GM21825 (cell line): ENCODE data around the gene C19orf12.

ENCODE experiments used
- ATAC-seq: cut with Tn5 transposase; IDR thresholded peaks from one replicate; pipeline ENCODE4 v1.9.1; 2021; ENCODE audit warnings: mild to moderate bottlenecking, moderate library complexity; ENCODE audit not compliant: unreplicated experiment

Gene C19orf12

DNA sequence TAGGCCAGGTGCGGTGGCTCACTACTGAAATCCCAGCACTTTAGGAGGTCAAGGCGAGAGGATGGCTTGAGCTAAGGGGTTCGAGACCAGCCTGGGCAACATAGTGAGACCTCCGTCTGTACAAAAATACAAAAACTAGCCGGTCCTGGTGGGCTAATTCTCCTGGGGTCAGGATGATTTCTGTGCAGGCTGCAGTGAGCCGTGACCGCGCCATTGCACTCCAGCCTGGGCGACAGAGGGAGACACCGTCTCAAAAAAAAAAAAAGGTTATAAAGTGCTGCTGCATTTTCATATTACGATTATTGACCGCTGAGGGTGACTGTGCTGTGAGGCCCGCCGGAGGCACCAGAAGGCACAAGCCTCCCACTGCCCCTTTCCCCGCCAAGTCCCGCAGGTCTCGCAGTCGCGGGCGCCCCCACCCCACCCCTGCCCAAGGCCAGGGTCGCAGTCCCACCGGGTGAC, 50.3 kb downstream of the C19orf12 start:
- ATAC-seq = no peak

DNA sequence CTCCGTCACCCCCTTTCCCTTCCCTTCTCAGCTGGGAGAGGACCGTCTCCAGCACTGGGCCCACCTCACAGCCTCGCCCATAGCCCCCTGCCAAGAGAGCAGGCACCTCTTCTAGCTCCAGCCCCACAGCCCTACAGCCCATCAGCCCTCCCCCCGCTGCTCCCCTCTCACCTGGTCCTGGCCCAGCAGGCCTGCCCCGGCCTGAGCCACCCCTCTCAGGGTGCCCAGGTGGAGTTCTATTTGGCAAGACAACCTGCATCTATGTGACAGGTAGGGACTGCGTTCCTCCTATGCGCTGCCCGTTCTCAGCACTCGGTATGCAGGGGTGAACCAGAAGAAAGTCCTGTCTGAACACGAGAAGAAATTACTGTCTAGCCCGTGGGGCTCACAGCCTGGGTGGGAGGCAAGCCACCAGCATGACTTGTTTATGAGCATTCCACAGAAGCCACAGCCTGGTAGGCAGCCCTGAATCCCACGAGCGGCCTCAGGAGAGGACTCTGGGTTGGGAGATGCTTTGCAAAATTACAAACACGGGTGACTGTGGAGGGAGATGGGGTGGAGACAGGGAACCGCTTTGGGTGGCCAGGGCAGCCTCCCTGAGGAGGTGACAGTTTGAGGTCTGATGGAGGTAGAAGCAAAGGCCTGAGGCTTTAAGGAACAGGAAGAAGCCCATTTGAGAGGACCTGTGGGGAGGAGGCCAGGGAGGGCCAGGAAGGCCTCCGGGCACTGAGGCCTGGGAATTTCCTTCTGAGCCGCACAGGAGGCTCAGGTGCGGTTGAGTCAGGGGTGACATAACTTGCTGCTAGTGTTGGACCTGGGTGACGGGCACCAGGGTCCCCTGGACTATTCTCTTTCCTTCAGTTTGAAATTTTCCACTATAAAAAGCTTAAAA, 51.0 kb downstream of the C19orf12 start:
- no peak for ATAC-seq

DNA sequence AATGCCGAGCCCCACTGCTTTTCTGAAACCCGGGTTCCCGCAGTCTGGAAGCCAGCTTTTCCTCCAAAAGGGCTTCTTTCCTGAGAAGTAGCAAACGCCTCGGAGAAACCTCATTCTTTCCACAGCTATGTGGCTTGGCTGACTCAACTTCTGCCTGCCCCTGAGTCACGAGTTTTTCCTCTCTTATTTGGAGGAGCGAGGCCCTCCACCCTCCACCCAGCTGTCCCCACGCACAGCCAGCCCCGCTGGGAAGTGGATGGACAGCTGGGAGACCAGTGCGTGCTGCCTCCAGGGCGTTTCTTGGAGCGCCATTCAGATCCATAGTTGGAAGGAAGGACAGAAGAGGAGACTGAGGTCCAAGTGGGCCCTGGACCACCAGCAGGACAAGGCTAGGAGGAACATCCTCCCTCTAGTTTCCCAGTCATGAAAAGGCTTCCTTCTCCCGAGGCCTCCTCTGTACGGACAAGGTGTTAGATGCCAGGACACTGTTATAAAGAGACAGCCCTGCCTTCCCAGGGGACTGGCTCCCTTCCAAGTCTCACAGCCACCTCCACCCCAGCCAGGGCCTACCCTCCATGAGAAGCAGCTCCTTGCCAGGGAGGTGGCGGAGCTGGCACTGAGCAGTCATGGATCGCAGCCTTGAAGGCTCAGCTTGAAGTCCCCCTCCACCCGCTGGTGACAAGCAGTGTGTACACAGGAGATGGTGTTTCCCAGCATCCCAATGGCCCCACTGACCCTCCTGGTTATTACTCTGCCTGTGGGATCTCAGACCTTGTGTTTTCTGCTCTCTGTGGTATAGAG, 52.3 kb downstream of the C19orf12 start:
- ATAC-seq = no peak

DNA sequence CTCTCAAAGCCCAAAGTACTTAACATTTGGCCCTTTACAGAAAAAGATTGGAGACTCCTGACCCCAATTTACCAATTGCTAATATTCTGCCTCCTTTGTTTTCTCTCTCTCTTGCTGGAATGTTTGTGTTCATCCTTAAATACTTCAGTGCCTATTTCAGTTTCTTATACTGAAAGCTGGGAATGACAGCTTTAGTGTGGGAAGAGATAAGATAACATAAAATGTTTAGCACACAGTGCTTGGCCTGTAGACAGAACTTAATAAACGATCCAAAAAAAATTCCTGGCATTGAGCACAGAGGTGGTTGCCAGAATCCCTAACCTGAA, 52.8 kb downstream of the C19orf12 start:
- ATAC-seq = no peak

DNA sequence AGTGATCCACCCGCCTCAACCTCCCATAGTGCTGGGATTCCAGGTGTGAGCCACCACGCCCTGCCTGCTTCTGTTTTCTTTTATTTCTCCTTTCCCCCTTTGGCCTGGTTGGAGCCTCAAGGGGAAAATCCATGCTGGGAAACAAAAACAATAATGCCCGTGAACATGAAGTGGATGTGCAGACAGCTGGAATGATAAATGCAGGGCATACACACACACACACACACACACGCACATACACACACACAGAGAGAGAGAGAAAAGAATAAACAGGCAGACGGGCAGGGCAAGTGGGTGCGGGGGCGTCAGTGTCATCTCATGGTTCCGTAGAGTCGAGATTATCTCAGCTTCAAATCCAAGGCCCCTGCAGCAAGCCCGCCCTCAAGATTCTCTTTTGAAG, 54.2 kb downstream of the C19orf12 start:
- no peak for ATAC-seq

- ATAC-seq = no peak
Observed at GRCh38 chr19:29658221-29658991, 56.7 kb downstream of the C19orf12 start.

GRCh38 chr19:29655648-29656335, 59.3 kb downstream of the C19orf12 start:
- no peak for ATAC-seq

GRCh38 chr19:29653398-29653797, 61.7 kb downstream of the C19orf12 start:
- no peak for ATAC-seq

- no peak for ATAC-seq
Observed at GRCh38 chr19:29651622-29652394, 63.3 kb downstream of the C19orf12 start.

- ATAC-seq = no peak
Observed at GRCh38 chr19:29650772-29651387, 64.2 kb downstream of the C19orf12 start.
